HG03439 (cell line): ENCODE measurements around the gene SEMA3B.
A peak's percentile ranks its signal among the peaks of the same experiment; 100 is the strongest.

ENCODE experiments used
- ATAC-seq: cut with Tn5 transposase; IDR thresholded peaks from one replicate; pipeline ENCODE4 v1.9.1; 2021; ENCODE audit warnings: mild to moderate bottlenecking, moderate library complexity; ENCODE audit not compliant: unreplicated experiment

SEMA3B gene

GRCh38 chr3:50292159-50293078 is 23.5 kb downstream of the SEMA3B start, which contains the start of gene IFRD2:
Gene IFRD2 (minus strand): TSS chr3:50292429. CDS start chr3:50292274, 155 bp downstream.
- ATAC-seq, result peak; percentile 90

GRCh38 chr3:50293079-50293801 is 24.3 kb downstream of the SEMA3B start:
- no peak for ATAC-seq

- no peak for ATAC-seq
Observed at GRCh38 chr3:50294089-50294488, 25.1 kb downstream of the SEMA3B start.

GRCh38 chr3:50294492-50295403 is 25.8 kb downstream of the SEMA3B start:
- ATAC-seq, result no peak

GRCh38 chr3:50295553-50296431 is 26.8 kb downstream of the SEMA3B start:
- no peak for ATAC-seq

GRCh38 chr3:50296721-50297383 is 27.9 kb downstream of the SEMA3B start:
- no peak for ATAC-seq

GRCh38 chr3:50297384-50297775 is 28.4 kb downstream of the SEMA3B start:
- no peak for ATAC-seq

- ATAC-seq, result no peak
Observed at GRCh38 chr3:50297896-50298725, 29.2 kb downstream of the SEMA3B start.

GRCh38 chr3:50298836-50299637 is 30.1 kb downstream of the SEMA3B start, which contains the start of the genes HYAL3 and NAA80:
Gene HYAL3 (minus strand): TSS chr3:50299405. CDS start chr3:50295602, 3,803 bp downstream.
Gene NAA80 (minus strand): TSS chr3:50299405. CDS start chr3:50297463, 1,942 bp downstream.
- peak; percentile 81 for ATAC-seq

GRCh38 chr3:50299638-50299928 is 30.6 kb downstream of the SEMA3B start:
- ATAC-seq, result no peak

- no peak for ATAC-seq
Observed at GRCh38 chr3:50299929-50300680, 31.2 kb downstream of the SEMA3B start.

- ATAC-seq, result no peak
Observed at GRCh38 chr3:50300681-50301254, 31.8 kb downstream of the SEMA3B start.

- ATAC-seq, result no peak
Observed at GRCh38 chr3:50302095-50303012, 33.4 kb downstream of the SEMA3B start.

- no peak for ATAC-seq
Observed at GRCh38 chr3:50303013-50303815, 34.3 kb downstream of the SEMA3B start, which contains the start of gene HYAL1. Gene HYAL1 (minus strand): TSS chr3:50303574. CDS start chr3:50302956, 618 bp downstream.

- no peak for ATAC-seq
Observed at GRCh38 chr3:50304601-50305000, 35.7 kb downstream of the SEMA3B start.
